NCI-H2029 (cell line): ENCODE data around the gene VPS4B.
"Not testable (repeated sequence)": the region's sequence is repeated elsewhere in the genome, so short reads cannot be mapped to it uniquely, and the experiment has no call there.

ENCODE experiments used
- DNase-seq: peaks from one replicate; lab custom pipeline; 2025; lab: John Stamatoyannopoulos, UW

VPS4B gene

GRCh38 chr18:63367053-63367953, 55.0 kb downstream of the VPS4B start, which contains the start of gene KDSR:
Gene KDSR (minus strand): TSS chr18:63367206. CDS start chr18:63367118, 88 bp downstream.
- peak; percentile 91 for DNase-seq

- DNase-seq = peak; percentile 21
Measured at GRCh38 chr18:63366213-63367052, 55.8 kb downstream of the VPS4B start.

GRCh38 chr18:63365876-63366212, 56.4 kb downstream of the VPS4B start:
- DNase-seq = no peak

GRCh38 chr18:63363951-63364350, 58.3 kb downstream of the VPS4B start:
- no peak for DNase-seq

- not testable (repeated sequence) for DNase-seq
Measured at GRCh38 chr18:63363420-63363819, 58.9 kb downstream of the VPS4B start.

- no peak for DNase-seq
Measured at GRCh38 chr18:63356272-63356896, 65.9 kb downstream of the VPS4B start.

- no peak for DNase-seq
Measured at GRCh38 chr18:63350230-63350629, 72.0 kb downstream of the VPS4B start.

GRCh38 chr18:63348508-63349136, 73.7 kb downstream of the VPS4B start:
- no peak for DNase-seq

GRCh38 chr18:63346480-63347183, 75.6 kb downstream of the VPS4B start:
- no peak for DNase-seq

GRCh38 chr18:63346031-63346430, 76.2 kb downstream of the VPS4B start:
- DNase-seq = no peak

- DNase-seq = no peak
Measured at GRCh38 chr18:63344918-63345317, 77.4 kb downstream of the VPS4B start.

- DNase-seq = no peak
Measured at GRCh38 chr18:63344263-63344662, 78.0 kb downstream of the VPS4B start.

GRCh38 chr18:63342206-63342605, 80.1 kb downstream of the VPS4B start:
- DNase-seq = no peak

GRCh38 chr18:63339920-63340484, 82.3 kb downstream of the VPS4B start:
- no peak for DNase-seq
